SU-DHL-6 (cell line): Measurements from ENCODE around the gene BMPR1A.

ENCODE experiments used
- CTCF ChIP-seq: fragments of 200-600 bp; sonication (generic); IDR thresholded peaks from one replicate; pipeline ENCODE4 v1.5.1; 2017; ENCODE audit warnings: antibody characterized with exemption, mild to moderate bottlenecking, low read length, moderate library complexity; ENCODE audit not compliant: insufficient read depth, poor library complexity, severe bottlenecking
- EZH2phosphoT487 ChIP-seq: fragments of 200-600 bp; sonication (generic), shearing (Covaris generic); conservative IDR thresholded peaks from 2 replicates; pipeline ENCODE4 v1.6.1; 2018; ENCODE audit warnings: mild to moderate bottlenecking, antibody characterized with exemption, low read length, moderate library complexity, mixed read lengths

DNA sequence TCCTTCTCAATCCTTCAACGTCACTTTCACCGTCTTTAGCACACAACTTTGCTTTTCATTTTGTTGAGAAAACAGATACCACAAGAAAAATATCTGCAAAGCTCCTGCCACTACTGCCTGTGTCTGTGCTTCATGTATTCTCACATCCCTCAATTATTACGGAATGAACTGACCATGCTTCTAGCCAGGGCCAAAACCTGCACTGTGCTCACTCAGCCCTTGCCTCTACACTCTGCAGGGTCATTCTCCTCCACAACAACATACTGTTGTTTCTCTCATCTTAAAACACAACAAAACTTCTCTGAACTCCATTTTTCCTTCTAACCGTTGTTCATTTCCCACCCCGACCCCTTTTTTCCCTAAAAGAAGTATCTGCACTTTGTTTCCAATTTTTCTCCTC, 29.5 kb downstream of the BMPR1A start:
- TF ChIP-seq CTCF = no peak
- no peak for TF ChIP-seq EZH2phosphoT487
